ENCODE measurements around the gene SCYGR1.
A peak's percentile ranks its signal among the peaks of the same experiment; 100 is the strongest.
"Not testable (repeated sequence)": the region's sequence is repeated elsewhere in the genome, so short reads cannot be mapped to it uniquely, and the experiment has no call there.

Gene SCYGR1

DNA sequence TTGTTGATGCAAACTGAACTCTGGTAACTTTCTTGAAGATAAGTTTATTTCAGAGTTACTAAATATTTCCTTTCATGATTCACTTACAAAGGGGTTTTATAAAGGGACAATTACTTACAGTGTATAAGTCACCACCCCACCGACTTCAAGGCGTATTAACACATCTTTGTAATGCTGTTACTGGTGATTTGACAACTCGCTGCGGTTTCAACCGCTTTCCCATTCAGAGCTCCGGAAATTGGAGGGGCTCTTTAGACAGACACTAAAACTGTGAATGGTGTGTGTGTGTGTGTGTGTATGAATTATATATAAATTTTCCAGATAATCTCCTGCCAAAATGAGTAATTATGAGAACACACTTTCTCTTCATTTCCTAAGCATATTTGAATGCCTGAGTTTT is 13.6 kb downstream of the SCYGR1 start:
- DNase-seq (ENCODE audit: low read depth in 2 of 3, low spot score in 1 of 3): peak; percentile 23 to 51 (median 26)

DNA sequence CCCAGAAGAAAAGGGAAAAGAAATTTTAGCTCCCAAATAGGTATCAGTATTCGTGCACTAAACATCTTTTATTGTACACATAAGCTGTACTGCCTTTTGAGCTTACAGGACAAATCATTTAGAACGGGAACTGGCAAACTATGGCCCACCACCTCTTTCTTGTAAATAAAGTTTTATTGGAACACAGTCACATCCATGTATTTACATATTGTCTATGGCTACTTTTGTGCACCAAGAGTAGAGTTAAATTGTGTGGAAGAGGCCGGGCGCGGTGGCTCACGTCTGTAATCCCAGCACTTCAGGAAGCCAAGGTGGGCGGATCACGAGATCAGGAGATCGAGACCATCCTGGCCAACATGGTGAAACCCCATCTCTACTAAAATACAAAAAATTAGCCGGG is 14.4 kb downstream of the SCYGR1 start:
- no peak for DNase-seq (ENCODE audit: low read depth in 2 of 3, low spot score in 1 of 3)

DNA sequence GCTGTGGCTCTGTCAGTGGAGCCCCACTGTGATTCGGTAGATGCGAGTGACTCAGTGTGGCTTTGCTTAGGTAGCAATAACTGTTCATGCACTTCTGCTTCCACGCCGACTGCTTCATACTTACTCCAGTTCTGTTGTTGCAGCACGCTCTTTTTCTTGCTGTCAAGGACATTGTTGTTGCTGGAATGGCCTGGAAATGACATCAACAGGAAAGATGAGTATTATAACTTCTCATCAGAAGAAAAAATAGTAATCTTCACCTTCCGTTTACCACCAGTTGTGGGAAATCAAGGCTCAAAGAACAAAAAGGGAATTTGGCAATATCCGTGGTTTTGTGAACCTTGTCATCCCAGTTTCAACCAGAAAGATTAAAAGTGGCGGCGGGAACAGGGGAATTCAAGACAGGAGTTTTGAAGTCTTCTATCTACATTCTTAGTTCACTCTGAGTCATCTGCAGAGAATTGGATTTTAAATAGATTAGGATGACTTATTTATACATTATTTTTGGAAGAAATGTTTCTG is 16.9 kb downstream of the SCYGR1 start:
- DNase-seq (ENCODE audit: low read depth in 2 of 3, low spot score in 1 of 3): peak in 1 of 3 donors; percentile 26

DNA sequence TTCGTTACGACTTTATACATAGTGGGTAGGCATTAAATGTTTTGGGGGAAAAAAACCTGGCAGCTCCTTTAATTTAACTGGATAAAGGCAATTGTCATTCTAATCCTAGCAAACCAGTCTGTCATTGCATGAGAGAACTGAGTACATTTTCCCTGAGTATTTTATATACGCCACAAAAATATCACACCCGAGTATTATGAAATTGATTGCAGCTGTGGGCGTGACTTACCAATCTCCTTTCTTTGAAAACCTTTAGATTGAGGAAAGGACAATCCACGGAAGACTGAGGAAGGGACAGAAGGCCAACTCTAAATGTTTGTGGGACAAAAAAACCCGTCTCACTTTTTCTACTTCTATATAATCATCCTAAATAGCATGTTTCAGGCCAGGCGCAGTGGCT is 17.7 kb downstream of the SCYGR1 start:
- DNase-seq (ENCODE audit: low read depth in 2 of 3, low spot score in 1 of 3): no peak

DNA sequence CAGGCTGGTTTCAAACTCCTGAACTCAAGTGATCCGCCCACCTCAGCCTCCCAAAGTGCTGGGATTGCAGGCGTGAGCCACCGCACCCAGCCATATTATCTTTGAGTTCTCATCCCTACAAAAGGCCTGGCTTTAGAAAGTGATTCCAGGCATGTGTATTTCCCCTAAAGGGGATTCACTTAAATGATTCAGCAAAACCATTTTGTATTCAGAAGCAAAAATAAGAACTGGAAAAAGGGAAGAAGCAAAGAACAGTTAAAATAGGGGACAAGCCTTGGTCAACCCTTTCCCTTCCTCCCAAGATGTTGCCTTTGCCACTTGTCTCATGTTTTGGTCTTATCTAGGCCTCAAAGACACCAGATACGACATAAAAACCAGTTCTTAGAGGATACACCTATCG is 19.2 kb downstream of the SCYGR1 start:
- DNase-seq (ENCODE audit: low read depth in 2 of 3, low spot score in 1 of 3): no peak

DNA sequence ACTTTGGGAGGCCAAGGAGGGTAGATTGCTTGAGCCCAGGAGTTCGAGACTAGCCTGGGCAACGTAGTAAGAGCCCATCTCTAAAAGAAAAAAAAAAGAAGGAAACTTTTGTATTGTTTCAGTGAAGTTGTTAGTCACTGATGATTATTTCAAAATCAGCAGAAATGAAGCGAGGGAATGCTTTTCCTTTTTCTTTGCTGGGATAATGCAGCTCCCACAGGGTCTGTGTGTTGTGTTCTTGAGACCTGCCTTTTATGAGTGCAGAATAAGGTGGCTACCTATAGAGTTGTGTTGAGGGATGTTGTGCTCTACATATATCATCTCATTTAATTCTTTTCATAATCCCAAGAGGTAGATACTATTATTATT is 20.3 kb downstream of the SCYGR1 start:
- no peak for DNase-seq (ENCODE audit: low read depth in 2 of 3, low spot score in 1 of 3)

DNA sequence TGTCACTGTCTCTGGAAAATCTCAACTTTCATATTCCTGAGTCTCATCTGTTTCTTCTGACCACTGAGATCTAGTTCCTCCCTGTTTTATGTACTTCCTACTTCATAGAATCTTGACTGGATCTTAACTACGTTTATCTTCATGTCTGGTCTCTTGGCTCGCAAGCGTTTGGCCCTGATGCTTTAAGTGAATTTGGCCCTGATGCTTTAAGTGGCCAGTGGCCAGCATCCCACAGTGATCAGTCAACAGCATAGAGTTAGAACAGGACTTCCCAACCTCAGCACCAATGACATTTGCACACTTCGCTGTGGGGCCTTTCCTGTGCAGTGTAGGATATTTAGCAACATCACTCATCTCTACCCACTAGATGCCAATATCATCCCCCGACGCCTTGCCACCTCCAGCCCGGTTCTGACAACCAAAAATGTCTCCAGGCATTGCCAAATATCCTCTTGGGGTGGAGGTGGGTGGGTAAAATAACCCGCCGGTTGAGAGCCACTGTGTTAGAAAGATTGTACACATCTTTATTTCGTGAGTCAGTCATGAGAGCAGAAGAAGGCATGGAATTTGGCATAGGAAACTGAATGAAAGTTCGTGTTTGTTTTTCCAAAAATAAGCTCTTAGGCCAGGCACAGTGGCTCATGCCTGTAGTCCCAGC is 20.9 kb downstream of the SCYGR1 start:
- DNase-seq (ENCODE audit: low read depth in 2 of 3, low spot score in 1 of 3): no peak

DNA sequence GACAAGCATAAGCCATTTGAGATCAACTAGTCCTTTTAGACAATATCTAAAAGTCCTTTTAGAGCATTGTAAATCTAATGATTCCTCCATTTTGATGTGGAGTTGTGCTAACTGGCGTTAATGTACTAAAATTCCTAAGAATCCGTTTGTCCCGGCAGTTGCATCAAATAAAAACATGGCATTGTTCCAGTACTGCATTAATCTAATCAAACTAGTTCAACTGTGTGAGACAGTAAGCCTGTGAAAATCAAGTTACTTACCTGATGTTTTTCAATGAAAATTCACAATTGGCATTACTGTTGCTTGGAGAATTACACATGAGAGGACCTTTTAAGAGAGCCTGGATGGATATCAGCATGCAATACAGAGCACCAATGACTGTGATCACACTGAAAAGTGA is 21.9 kb downstream of the SCYGR1 start:
- no peak for DNase-seq (ENCODE audit: low read depth in 2 of 3, low spot score in 1 of 3)

DNA sequence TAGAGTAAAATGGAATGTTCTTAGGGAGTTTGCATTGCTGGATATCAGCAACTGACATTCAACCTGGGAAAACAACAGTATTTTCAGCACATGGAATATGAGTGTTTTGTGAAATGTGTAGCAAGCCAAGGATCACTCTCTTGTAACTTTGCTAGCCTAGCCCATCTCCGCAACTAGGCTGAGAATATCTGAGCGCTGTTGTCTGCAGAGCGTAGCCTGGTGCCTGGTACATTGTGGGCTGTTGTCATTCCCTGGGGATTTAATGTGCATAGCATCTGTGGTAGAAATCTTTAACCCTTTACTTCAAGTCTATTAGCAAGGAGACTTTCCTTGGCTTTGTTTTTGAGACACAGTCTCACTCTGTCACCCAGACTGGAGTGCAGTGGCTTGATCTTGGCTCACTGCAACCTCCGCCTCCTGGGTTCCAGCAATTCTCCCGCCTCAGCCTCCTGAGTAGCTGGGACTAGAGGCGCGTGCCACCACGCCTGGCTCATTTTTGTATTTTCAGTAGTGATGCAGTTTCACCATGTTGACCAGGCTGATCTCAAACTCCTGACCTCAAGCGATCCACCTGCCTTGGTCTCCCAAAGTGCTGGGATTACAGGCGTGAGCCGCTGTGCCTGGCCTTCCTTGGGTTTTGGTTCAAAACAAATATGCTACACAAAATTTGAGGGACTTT is 23.0 kb downstream of the SCYGR1 start:
- DNase-seq (ENCODE audit: low read depth in 2 of 3, low spot score in 1 of 3): not testable (repeated sequence)

DNA sequence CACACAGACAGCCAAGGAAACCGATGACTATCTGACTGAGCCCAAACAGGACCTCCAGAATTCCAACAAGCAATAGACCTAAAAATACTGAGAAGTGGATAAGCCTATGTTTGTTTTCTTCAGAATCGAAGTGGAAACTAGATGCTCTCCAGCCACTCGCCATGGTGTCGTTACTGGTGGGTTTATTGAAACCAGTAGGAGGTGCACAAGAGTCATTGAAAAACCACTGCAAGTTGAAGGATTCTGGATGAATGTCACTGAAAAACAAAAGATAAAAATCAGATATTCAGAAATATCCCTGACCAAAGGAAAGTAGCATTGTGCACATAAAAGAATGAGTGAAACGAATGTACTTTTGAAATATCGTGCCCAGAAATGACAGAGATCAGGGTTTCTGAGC is 24.0 kb downstream of the SCYGR1 start:
- no peak for DNase-seq (ENCODE audit: low read depth in 2 of 3, low spot score in 1 of 3)

DNA sequence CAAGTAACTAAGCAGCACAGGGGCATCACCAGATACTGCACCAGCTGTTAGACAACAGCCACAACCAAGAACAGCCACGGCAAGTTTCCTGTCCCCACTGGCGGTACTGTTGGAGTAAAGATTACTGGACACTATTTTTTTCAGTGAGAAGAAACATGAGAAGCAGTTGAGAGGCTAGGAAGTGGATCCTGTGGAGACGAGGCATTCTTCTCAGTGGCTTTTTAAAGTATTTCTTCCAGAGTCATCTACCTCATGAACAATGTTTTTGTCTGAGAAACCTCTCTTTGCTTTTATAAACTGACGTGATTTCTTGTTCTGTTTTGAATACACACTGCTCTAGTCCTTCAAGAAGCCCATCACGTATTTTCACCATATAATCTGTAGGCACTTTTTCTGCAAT is 27.4 kb downstream of the SCYGR1 start:
- DNase-seq (ENCODE audit: low read depth in 2 of 3, low spot score in 1 of 3): no peak

DNA sequence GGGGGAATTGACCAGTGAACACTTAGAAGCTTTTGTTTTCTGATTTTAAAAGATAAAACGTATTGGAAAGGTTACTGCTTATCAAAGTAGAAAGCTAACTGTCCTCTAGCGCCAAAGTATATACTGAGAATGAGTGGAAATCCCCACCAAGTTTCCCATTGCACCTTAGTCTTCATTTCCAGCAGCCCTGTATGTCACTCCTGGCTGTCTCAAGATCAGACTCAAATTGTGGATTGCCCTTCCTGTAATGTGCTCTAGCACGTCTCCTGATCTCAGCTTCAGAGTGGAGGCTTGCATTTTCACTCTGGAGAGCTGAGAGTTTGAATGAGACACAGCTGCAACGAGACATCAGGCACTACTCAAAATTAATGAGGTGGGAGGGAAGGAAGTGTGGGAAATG is 36.1 kb downstream of the SCYGR1 start:
- DNase-seq (ENCODE audit: low read depth in 2 of 3, low spot score in 1 of 3): no peak

DNA sequence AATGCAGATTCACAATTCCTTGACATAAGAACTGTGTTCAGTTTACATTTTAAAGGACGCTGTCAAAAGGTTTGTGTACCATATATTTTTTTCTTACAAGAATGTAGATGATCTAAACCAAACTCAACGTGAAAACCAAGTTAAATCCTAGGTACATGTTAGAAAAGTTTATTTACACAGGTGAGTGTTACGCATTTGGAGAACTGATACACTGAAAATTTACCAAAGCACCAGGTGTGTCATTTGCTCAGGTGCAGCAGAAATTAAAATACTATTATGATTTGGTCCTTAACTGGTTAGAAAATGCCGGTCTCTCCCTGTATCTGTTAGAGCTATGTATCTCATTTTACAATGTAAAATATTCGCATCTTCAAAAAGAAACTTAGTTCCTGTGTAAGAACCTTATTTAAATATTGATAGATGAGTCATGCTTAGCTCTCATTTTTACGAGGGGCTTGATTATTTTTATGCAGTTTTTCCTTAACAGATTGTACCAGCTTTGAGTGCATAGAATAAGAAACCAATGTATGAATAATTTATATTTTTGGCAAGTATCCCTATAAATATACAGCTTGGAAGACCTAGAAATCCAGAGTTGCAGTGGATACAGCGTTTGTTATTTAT is 37.6 kb downstream of the SCYGR1 start:
- no peak for DNase-seq (ENCODE audit: low read depth in 2 of 3, low spot score in 1 of 3)

DNA sequence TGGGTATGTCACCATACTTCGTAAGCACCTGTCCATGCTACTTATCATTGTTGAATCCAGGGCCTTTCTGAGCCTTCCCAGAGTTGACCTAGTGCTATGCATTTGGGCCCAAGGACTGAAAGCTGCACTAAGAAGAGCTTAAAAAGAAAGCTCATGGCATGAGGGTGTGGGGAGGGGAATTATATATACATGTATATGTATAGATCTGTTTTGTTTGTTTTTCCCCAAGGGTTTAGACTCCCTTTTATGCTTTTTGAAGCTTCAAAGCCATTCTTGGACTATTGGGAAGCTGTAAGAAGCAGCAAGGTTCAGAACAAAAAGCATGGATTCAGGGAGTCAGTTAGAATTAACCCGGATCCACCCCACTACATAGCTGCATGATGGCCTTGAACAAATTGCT is 39.4 kb downstream of the SCYGR1 start:
- DNase-seq (ENCODE audit: low read depth in 2 of 3, low spot score in 1 of 3): no peak

DNA sequence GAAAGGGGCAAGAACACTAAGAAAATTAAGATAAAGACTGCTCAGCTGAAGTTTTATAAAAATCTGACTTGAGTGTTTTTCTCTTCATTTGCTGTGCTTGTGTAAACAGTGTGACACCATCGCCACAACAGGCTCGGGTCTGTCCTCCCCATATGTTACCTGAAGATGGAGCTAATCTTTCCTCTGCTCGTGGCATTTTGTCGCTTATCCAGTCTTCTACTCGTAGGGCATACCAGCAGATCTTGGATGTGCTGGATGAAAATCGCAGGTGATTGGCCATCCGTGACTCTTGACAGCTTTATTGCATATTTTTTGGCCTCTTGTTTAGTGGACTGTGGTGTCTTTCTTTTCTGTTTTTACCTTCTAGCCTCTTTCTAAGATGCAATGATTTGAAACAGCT is 40.6 kb downstream of the SCYGR1 start:
- no peak for DNase-seq (ENCODE audit: low read depth in 2 of 3, low spot score in 1 of 3)

DNA sequence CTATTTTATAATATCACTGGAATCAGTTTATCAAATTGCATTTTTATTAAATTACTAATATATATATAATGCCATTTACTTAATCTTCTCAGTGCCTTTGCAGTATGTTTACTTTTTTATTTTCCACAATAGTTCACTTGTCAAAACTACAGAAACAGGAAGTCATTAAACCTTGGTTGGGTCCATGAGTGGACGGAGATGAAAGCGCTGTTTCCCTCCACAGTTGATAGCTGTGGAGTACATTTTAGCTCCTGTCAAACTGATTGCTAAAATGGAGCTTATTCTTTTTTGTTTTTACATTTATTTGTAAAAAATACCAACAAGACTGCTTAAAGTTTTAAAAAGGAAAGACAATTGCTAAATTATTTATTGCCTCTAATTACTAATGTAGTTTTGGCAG is 43.5 kb downstream of the SCYGR1 start:
- no peak for DNase-seq (ENCODE audit: low read depth in 2 of 3, low spot score in 1 of 3)

DNA sequence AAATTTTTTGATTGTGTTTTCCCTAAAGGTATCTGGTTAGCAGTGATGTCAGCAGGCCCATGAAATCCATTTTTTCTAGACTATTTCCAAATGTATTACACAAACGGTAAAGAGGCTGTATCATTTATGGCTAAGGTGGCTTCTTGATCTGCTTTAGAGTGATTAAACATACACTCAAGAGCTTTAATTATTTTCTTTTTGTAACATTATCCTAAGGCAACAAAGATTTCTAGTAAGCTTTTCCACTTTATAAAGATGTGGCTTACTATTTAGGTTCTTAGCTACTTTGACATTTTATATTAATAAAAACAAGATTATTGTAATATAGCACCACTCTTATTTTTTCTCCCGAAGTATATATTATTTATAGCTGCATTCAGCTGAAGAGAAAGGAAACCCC is 46.2 kb downstream of the SCYGR1 start:
- no peak for DNase-seq (ENCODE audit: low read depth in 2 of 3, low spot score in 1 of 3)

DNA sequence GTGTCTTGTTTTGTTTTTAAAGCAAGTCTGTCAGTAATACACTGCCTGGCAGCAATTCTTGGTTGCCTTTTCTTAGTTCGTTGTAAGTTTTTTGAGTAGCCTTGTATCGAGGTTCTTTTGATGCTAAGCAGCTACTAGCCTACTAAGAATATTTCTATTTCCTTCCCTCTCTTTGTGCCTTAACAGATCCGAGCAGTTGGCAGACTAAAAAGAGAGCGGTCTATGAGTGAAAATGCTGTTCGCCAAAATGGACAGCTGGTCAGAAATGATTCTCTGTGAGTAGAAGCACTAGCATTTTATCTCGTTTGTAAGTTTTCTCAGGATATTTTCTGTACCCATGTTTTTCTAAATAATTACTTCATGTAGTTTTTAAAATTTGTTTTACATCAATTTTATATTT is 47.6 kb downstream of the SCYGR1 start:
- DNase-seq (ENCODE audit: low read depth in 2 of 3, low spot score in 1 of 3): no peak

DNA sequence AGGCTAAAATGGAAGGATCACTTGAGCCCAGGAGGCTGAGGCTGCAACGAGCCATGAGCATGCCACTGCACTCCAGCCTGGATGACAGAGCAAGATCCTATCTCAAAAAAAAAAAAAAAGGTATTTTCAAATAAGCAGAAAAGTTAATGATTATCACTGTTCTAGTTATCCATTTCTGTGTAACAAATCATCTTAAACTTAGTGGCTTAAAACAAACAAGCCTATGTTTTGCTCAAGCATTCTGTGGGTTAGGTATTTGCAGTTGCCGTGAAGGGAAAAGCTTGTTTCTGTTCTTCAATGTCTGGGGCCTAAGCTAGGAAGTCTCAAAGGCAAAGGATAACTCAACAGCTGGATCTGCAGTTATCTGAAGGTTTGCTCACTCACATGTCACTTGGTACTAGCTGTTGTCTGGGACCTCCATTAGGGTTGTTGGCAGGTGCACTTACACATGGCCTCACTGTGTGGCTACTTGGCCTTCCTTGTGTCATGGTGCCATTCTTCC is 48.6 kb downstream of the SCYGR1 start:
- no peak for DNase-seq (ENCODE audit: low read depth in 2 of 3, low spot score in 1 of 3)

Data from stimulated activated CD4-positive, alpha-beta T cell treated with anti-CD3 and anti-CD28 coated beads, Interleukin-12 subunit alpha, Interleukin-12 subunit beta, amount 100 ng/mL, for 48 hours (primary cell).